Endothelial cell of umbilical vein (primary cell): Measurements from ENCODE around the gene FOXL3. TPM values are rescaled to one million over a fixed set of nuclear protein-coding genes. Genes with fewer than 3 reads are reported as not detected.

Source experiments
- BruUV-seq: library from RNA; stranded (reverse); fragments of 400-500 nt; replicated peaks from 2 replicates; lab custom pipeline; 2021; lab: Mats Ljungman, UMichigan
- CTCF ChIA-PET: fragments of 300-600, 350-600 bp; sonication (Branson Sonifier 250); formaldehyde crosslinking; loops from one replicate; lab custom pipeline; 2021; ENCODE audit warnings: antibody characterized with exemption, inconsistent platforms; lab: Charles Lee
- POLR2A ChIA-PET: fragments of 300-600, 350-600 bp; sonication (Branson Sonifier 250); formaldehyde crosslinking; loops from one replicate; lab custom pipeline; 2021; ENCODE audit warnings: antibody characterized with exemption, inconsistent platforms; lab: Charles Lee
- DNase-seq: peaks from one replicate; pipeline ENCODE4 v3.0.0-alpha.2; 2011; ENCODE audit warnings: low read depth, low spot score
- FAIRE-seq: peaks from 2 replicates; lab custom pipeline; 2011; peaks lifted over from hg19 to GRCh38; lab: Jason Lieb, UNC
- H2AFZ ChIP-seq: 2 replicates; pipeline ENCODE4 v1.6.0; 2012; ENCODE audit warnings: low read depth, low read length, control low read depth, inconsistent platforms
- H3K27ac ChIP-seq: 2 replicates; pipeline ENCODE4 v1.5.1; 2011; ENCODE audit warnings: low read depth, mild to moderate bottlenecking, control low read depth, low read length, moderate library complexity; ENCODE audit not compliant: insufficient read depth
- H3K27me3 ChIP-seq, 2 experiments: 2 replicates each; pipeline versions ENCODE4 v1.6.0 to v1.6.1; 2011; ENCODE audit warnings: low read length in 2 of 2, mixed read lengths in 1 of 2; ENCODE audit not compliant: control insufficient read depth in 2 of 2, insufficient read depth in 2 of 2
- H3K36me3 ChIP-seq, 2 experiments: 2 replicates in 1 of 2; 3 replicates in 1 of 2; pipeline ENCODE4 v1.5.1; 2011; ENCODE audit warnings: low read length in 2 of 2, mild to moderate bottlenecking in 1 of 2, moderate library complexity in 1 of 2; ENCODE audit not compliant: control insufficient read depth in 2 of 2, insufficient read depth in 2 of 2; ENCODE audit errors: extremely low read depth in 1 of 2
- H3K4me1 ChIP-seq: 3 replicates; pipeline ENCODE4 v1.5.1; 2011; ENCODE audit warnings: mild to moderate bottlenecking, low read length; ENCODE audit not compliant: control insufficient read depth, insufficient read depth; ENCODE audit errors: extremely low read depth
- H3K4me2 ChIP-seq: 2 replicates; pipeline ENCODE4 v1.6.1; 2011; ENCODE audit warnings: low read length, control low read depth, mixed read lengths; ENCODE audit not compliant: insufficient read depth
- H3K4me3 ChIP-seq, 3 experiments: fragments of 200-600 bp in 1 of 3; sonication (generic), shearing (Covaris generic) in 1 of 3; replicated peaks in 1 of 3; 2 replicates each; pipeline ENCODE4 v1.5.1; 2011 to 2016; ENCODE audit warnings: control low read depth in 3 of 3, low read length in 3 of 3, mild to moderate bottlenecking in 2 of 3, inconsistent platforms in 1 of 3, low read depth in 1 of 3, moderate library complexity in 1 of 3; ENCODE audit not compliant: insufficient read depth in 1 of 3
- H3K79me2 ChIP-seq: 2 replicates; pipeline ENCODE4 v1.6.0; 2012; ENCODE audit warnings: low read length, inconsistent platforms; ENCODE audit not compliant: control insufficient read depth, insufficient read depth
- H3K9ac ChIP-seq: replicated peaks from 2 replicates; pipeline ENCODE3; 2011; ENCODE audit warnings: low read length, control low read depth; ENCODE audit not compliant: insufficient read depth; ENCODE audit errors: extremely low read depth
- H3K9me1 ChIP-seq: replicated peaks from 3 replicates; pipeline ENCODE4 v1.6.0; 2011; ENCODE audit warnings: mild to moderate bottlenecking, low read length; ENCODE audit not compliant: control insufficient read depth, insufficient read depth; ENCODE audit errors: extremely low read depth
- H3K9me3 ChIP-seq: replicated peaks from 2 replicates; pipeline ENCODE4 v1.5.1; 2012; ENCODE audit warnings: low read length, inconsistent platforms; ENCODE audit not compliant: control insufficient read depth, insufficient read depth
- H4K20me1 ChIP-seq: replicated peaks from 2 replicates; pipeline ENCODE3; 2011; ENCODE audit warnings: mild to moderate bottlenecking, low read length; ENCODE audit not compliant: control insufficient read depth, insufficient read depth; ENCODE audit errors: extremely low read depth
- EZH2 ChIP-seq: IDR thresholded peaks from 2 replicates; pipeline ENCODE4 v1.6.1; 2012; ENCODE audit warnings: borderline replicate concordance, low read depth, mild to moderate bottlenecking, moderate library complexity, low read length, inconsistent platforms; ENCODE audit not compliant: severe bottlenecking
- FOS ChIP-seq: IDR thresholded peaks from 2 replicates; pipeline ENCODE4 v1.6.1; 2011; ENCODE audit warnings: mild to moderate bottlenecking, low read length, moderate library complexity, borderline replicate concordance; ENCODE audit not compliant: insufficient read depth
- GATA2 ChIP-seq: IDR thresholded peaks from 2 replicates; pipeline ENCODE4 v1.7.0; 2011; ENCODE audit warnings: low read depth, mild to moderate bottlenecking, moderate library complexity, mixed read lengths, low read length; ENCODE audit not compliant: insufficient read length, insufficient read depth
- JUN ChIP-seq: IDR thresholded peaks from 2 replicates; pipeline ENCODE4 v1.6.1; 2011; ENCODE audit warnings: borderline replicate concordance, low read depth; ENCODE audit not compliant: insufficient read length, insufficient read depth
- MYC ChIP-seq: IDR thresholded peaks from one replicate; pipeline ENCODE4 v1.6.1; 2011; ENCODE audit warnings: mild to moderate bottlenecking, low read depth, low read length
- POLR2A ChIP-seq: IDR thresholded peaks from 2 replicates; pipeline ENCODE4 v1.6.1; 2012; ENCODE audit warnings: low read depth, mild to moderate bottlenecking, control low read depth, low read length
- POLR2AphosphoS5 ChIP-seq: IDR thresholded peaks from 2 replicates; pipeline ENCODE4 v1.6.1; 2012; ENCODE audit warnings: low read depth, mild to moderate bottlenecking, control low read depth, low read length, moderate library complexity; ENCODE audit not compliant: insufficient read depth
- dilution Hi-C: fragments of 300-500 bp; cut with MboI; formaldehyde crosslinking; loops from one replicate; pipeline ENCODE4 v1.15.0; 2019; ENCODE audit warnings: low sequenced_read_pairs; ENCODE audit not compliant: extremely low pct_ligation_motif_present
- intact Hi-C: fragments of 100-400 bp; cut with micrococcal nuclease; formaldehyde crosslinking; loops from one replicate; pipeline ENCODE4 v1.10.0; 2022
- polyA plus RNA-seq, 4 experiments: library from polyadenylated mRNA; depleted of rRNA in 3 of 4; stranded (reverse) in 3 of 4; unstranded in 1 of 4; fragments of >200 nt; gene quantifications; 2 replicates each; pipeline versions ENCODE4 v1.2.1 to v1.2.3, GENCODE V29; 2011 to 2012; ENCODE audit warnings: missing spikeins in 1 of 4
- total RNA-seq: library from RNA; stranded (reverse); gene quantifications from 2 replicates; pipeline ENCODE4 v1.2.3, GENCODE V29; 2021
- TF ChIP-seq, protein P1 (sequence below): IDR thresholded peaks from 2 replicates; pipeline ENCODE4 v1.6.1; 2011; ENCODE audit not compliant: insufficient read depth, insufficient read length
- TF ChIP-seq, protein P2 (sequence below), 2 donors: IDR thresholded peaks; 1 replicate in 1 of 2; 2 replicates in 1 of 2; pipeline ENCODE4 v1.5.1; 2011; ENCODE audit warnings: low read length in 2 of 2, mild to moderate bottlenecking in 2 of 2, moderate library complexity in 2 of 2, control low read depth in 1 of 2, inconsistent platforms in 1 of 2, low read depth in 1 of 2; ENCODE audit not compliant: insufficient read depth in 1 of 2; ENCODE audit errors: extremely low read depth in 1 of 2

Gene FOXL3
- total and polyA plus RNA-seq, 2 donors (not counting 3 experiments of a cell fraction or from before 2014, with no cell fraction given): not detected

DNA sequence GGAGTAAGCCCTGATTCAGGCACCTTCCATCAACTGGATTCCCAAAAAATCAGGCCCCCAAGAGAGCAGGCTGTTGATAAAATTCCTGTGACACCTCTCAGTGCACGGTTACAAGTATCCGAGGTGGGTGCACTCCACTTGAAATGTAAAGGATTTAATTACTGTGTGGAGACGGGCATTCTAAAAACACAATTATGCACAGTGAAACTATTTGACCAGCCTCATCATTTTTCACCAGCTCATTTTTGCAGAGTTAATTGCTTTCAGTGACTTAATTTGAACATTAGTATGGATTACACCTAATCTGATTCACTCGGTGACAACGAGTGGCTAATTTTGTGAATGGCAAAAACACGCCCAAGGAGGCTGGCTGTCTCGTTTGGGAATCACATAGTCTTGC, 2.3 kb downstream of the FOXL3 start:
- H4K20me1 ChIP-seq: no peaks in the 10 kb centered on the region
- H3K4me3 ChIP-seq: no peak overlapping the region
- no peak overlapping the region for H3K27ac ChIP-seq
- H3K27me3 ChIP-seq: peaks cover 31 to 46% of the 10 kb centered on the region in 2 experiments
- ChIA-PET POLR2A (no interaction called here), CTCF (no interaction called here)
- TF ChIP-seq FOS (no peak), POLR2AphosphoS5 (no peak), GATA2 (no peak), MYC (no peak), POLR2A (no peak), EZH2 (no peak), JUN (no peak)
- TF ChIP-seq, protein P1, sequence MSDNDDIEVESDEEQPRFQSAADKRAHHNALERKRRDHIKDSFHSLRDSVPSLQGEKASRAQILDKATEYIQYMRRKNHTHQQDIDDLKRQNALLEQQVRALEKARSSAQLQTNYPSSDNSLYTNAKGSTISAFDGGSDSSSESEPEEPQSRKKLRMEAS: no peak
- TF ChIP-seq, protein P2, sequence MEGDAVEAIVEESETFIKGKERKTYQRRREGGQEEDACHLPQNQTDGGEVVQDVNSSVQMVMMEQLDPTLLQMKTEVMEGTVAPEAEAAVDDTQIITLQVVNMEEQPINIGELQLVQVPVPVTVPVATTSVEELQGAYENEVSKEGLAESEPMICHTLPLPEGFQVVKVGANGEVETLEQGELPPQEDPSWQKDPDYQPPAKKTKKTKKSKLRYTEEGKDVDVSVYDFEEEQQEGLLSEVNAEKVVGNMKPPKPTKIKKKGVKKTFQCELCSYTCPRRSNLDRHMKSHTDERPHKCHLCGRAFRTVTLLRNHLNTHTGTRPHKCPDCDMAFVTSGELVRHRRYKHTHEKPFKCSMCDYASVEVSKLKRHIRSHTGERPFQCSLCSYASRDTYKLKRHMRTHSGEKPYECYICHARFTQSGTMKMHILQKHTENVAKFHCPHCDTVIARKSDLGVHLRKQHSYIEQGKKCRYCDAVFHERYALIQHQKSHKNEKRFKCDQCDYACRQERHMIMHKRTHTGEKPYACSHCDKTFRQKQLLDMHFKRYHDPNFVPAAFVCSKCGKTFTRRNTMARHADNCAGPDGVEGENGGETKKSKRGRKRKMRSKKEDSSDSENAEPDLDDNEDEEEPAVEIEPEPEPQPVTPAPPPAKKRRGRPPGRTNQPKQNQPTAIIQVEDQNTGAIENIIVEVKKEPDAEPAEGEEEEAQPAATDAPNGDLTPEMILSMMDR (IDR thresholded peaks at IDR 0.05; ENCODE audit: extremely low read depth in 1 of 2, insufficient read depth in 1 of 2, low read depth in 1 of 2, low read length in 2 of 2): no peak
- dilution Hi-C loops (no loop called here), intact Hi-C loops (no loop called here)
- H3K4me2 ChIP-seq: no peak overlapping the region
- no peak for DNase-seq
- no peaks in the 10 kb centered on the region for H3K79me2 ChIP-seq
- H3K36me3 ChIP-seq: no peaks in the 10 kb centered on the region
- no peaks in the 10 kb centered on the region for H3K9me3 ChIP-seq
- no peak overlapping the region for H3K9ac ChIP-seq
- FAIRE-seq: no peak
- no TSS peak for BruUV-seq
- no peaks in the 10 kb centered on the region for H3K4me1 ChIP-seq
- H2AFZ ChIP-seq: no peak overlapping the region
- H3K9me1 ChIP-seq: no peaks in the 10 kb centered on the region
